Measurements from ENCODE around the gene TIAM1. TPM values are rescaled to one million over a fixed set of nuclear protein-coding genes. Genes with fewer than 3 reads are reported as not detected.

TIAM1 gene
- total RNA-seq, 2 donors from 2014 or later, result 4.5 to 15.2 TPM

DNA sequence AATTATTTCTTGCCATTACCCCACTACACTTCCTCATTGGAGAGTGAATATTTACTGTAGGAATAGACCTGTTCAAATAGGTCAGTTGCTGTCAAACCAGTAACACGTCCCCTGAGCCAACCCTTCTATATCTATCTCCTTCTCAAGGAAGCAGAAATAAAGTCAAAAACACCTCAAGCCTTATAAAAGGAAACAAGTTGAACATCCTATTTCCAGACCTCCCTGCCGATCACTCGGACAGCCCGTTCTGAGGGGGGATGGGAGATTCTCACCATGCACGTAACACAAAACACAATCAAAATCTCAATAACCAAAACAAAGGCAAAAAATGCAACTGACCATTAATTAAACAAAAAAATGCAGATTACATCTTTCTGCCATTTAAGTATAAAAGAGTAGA is 184.3 kb downstream of the TIAM1 start:
- DNase-seq (ENCODE audit: low spot score) (no peak), ATAC-seq (ENCODE audit: insufficient number of reproducible peaks, low FRiP score, low read depth) (no peak)
- TF ChIP-seq, protein P1, sequence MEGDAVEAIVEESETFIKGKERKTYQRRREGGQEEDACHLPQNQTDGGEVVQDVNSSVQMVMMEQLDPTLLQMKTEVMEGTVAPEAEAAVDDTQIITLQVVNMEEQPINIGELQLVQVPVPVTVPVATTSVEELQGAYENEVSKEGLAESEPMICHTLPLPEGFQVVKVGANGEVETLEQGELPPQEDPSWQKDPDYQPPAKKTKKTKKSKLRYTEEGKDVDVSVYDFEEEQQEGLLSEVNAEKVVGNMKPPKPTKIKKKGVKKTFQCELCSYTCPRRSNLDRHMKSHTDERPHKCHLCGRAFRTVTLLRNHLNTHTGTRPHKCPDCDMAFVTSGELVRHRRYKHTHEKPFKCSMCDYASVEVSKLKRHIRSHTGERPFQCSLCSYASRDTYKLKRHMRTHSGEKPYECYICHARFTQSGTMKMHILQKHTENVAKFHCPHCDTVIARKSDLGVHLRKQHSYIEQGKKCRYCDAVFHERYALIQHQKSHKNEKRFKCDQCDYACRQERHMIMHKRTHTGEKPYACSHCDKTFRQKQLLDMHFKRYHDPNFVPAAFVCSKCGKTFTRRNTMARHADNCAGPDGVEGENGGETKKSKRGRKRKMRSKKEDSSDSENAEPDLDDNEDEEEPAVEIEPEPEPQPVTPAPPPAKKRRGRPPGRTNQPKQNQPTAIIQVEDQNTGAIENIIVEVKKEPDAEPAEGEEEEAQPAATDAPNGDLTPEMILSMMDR (IDR thresholded peaks at IDR 0.05), result no peak
- Histone ChIP-seq H3K4me1 (ENCODE audit: control insufficient read depth in 1 of 2, low read depth in 2 of 2) (no peaks in the 10 kb centered on the region), H3K9me3 (peaks cover 11% of the 10 kb centered on the region), H3K36me3 (no peaks in the 10 kb centered on the region), H3K27me3 (replicated peaks; ENCODE audit: insufficient read depth) (no peaks in the 10 kb centered on the region), H3K27ac (no peak overlapping the region), H3K4me3 (no peak overlapping the region)

- Histone ChIP-seq H3K4me1 (ENCODE audit: control insufficient read depth in 1 of 2, low read depth in 2 of 2) (no peaks in the 10 kb centered on the region), H3K9me3 (peaks cover 11% of the 10 kb centered on the region), H3K36me3 (no peaks in the 10 kb centered on the region), H3K27me3 (replicated peaks; ENCODE audit: insufficient read depth) (no peaks in the 10 kb centered on the region), H3K4me3 (no peak overlapping the region), H3K27ac (no peak overlapping the region)
- DNase-seq (ENCODE audit: low spot score), result no peak
- no peak for ATAC-seq (ENCODE audit: insufficient number of reproducible peaks, low FRiP score, low read depth)
- TF ChIP-seq, protein P1 (IDR thresholded peaks at IDR 0.05), result no peak
Measured at GRCh38 chr21:31158789-31159581, 185.1 kb downstream of the TIAM1 start.

DNA sequence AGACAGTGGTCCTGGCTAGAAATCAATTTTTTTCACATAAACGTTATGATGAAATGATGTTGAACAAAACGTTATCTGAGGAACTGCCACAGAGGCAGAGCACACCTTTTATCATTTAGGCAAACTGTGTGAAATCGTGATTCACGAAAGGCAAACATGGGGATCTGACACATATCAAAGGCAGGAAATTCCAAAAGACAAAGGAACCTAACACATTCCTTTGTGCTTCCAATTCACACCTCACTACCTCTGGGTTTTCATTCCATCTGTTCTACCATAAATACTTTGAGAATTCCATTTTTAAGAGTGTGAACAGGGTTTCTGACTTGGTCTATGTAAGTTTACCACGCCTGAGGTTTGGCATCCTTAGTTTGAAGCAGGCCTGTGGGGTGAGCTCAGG is 186.3 kb downstream of the TIAM1 start:
- H3K36me3 ChIP-seq, result no peaks in the 10 kb centered on the region
- TF ChIP-seq, protein P1 (IDR thresholded peaks at IDR 0.05), result no peak
- H3K27me3 ChIP-seq (replicated peaks; ENCODE audit: insufficient read depth), result no peaks in the 10 kb centered on the region
- no peaks in the 10 kb centered on the region for H3K4me1 ChIP-seq (ENCODE audit: control insufficient read depth in 1 of 2, low read depth in 2 of 2)
- H3K27ac ChIP-seq, result no peak overlapping the region
- DNase-seq (ENCODE audit: low spot score) (no peak), ATAC-seq (ENCODE audit: insufficient number of reproducible peaks, low FRiP score, low read depth) (no peak)
- H3K4me3 ChIP-seq, result no peak overlapping the region
- peaks cover 11% of the 10 kb centered on the region for H3K9me3 ChIP-seq

DNA sequence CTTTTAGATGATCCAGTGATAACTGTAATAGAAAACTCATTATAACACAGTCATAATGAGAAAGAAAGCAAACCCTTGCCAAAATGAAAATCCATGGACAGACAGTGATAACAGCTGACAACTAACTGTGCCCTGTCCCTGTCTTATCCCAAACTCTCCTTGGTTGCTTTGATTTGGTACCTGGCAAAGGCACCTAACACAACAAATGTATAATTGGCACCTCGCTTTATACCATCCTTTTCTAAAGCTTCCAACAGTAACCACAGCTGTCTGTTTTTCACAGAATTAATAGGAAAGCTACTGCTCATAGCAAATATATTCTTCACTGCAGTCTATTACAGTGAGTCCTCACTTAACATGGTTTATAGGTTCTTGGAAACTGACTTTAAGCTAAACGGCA is 187.4 kb downstream of the TIAM1 start:
- no peaks in the 10 kb centered on the region for H3K4me1 ChIP-seq (ENCODE audit: control insufficient read depth in 1 of 2, low read depth in 2 of 2)
- no peak for DNase-seq (ENCODE audit: low spot score)
- no peak for ATAC-seq (ENCODE audit: insufficient number of reproducible peaks, low FRiP score, low read depth)
- H3K27me3 ChIP-seq (replicated peaks; ENCODE audit: insufficient read depth), result no peaks in the 10 kb centered on the region
- no peak overlapping the region for H3K4me3 ChIP-seq
- no peak overlapping the region for H3K27ac ChIP-seq
- no peaks in the 10 kb centered on the region for H3K36me3 ChIP-seq
- TF ChIP-seq, protein P1 (IDR thresholded peaks at IDR 0.05), result no peak
- H3K9me3 ChIP-seq, result peaks cover 11% of the 10 kb centered on the region

GRCh38 chr21:31156169-31156568 is 187.9 kb downstream of the TIAM1 start:
- Histone ChIP-seq H3K27ac (no peak overlapping the region), H3K4me3 (no peak overlapping the region), H3K4me1 (ENCODE audit: control insufficient read depth in 1 of 2, low read depth in 2 of 2) (no peaks in the 10 kb centered on the region), H3K27me3 (replicated peaks; ENCODE audit: insufficient read depth) (no peaks in the 10 kb centered on the region), H3K36me3 (no peaks in the 10 kb centered on the region), H3K9me3 (peaks cover 11% of the 10 kb centered on the region)
- no peak for DNase-seq (ENCODE audit: low spot score)
- TF ChIP-seq, protein P1 (IDR thresholded peaks at IDR 0.05), result no peak
- no peak for ATAC-seq (ENCODE audit: insufficient number of reproducible peaks, low FRiP score, low read depth)

Measured in thoracic aorta (tissue), 2 donors.